HepG2 (cell line): ENCODE results near the gene DNAJB12. TPM values are rescaled to one million over a fixed set of nuclear protein-coding genes. Genes with fewer than 3 reads are reported as not detected.
A peak's percentile ranks its signal among the peaks of the same experiment; 100 is the strongest.

Source experiments
- GATA4 ChIP-seq: sonication (generic); IDR thresholded peaks from 2 replicates; pipeline ENCODE4 v1.6.1; 2016; ENCODE audit warnings: antibody characterized with exemption, low read depth, borderline replicate concordance
- HBP1 ChIP-seq: IDR thresholded peaks from 2 replicates; pipeline ENCODE4 v1.6.1; 2016; ENCODE audit warnings: low read depth, control low read depth
- PRDM10 ChIP-seq: sonication (generic); formaldehyde crosslinking; IDR thresholded peaks from 2 replicates; pipeline ENCODE4 v1.4.0; 2020; ENCODE audit warnings: low read depth, missing genetic modification reagents
- PTBP1 ChIP-seq: fragments of 200-400 bp; formaldehyde crosslinking; IDR thresholded peaks from 2 replicates; pipeline ENCODE4 v1.6.1; 2018; ENCODE audit warnings: low read length, low read depth; ENCODE audit not compliant: poor library complexity, severe bottlenecking
- ZFY ChIP-seq: sonication (generic); formaldehyde crosslinking; IDR thresholded peaks from 2 replicates; pipeline ENCODE4 v1.4.0; 2020; ENCODE audit warnings: missing genetic modification reagents
- ZKSCAN8 ChIP-seq: IDR thresholded peaks from 2 replicates; pipeline ENCODE4 v1.6.1; 2016; ENCODE audit warnings: borderline replicate concordance, missing genetic modification reagents, missing compliant biosample characterization
- ZNF280B ChIP-seq: sonication (generic); formaldehyde crosslinking; IDR thresholded peaks from 2 replicates; pipeline ENCODE4 v1.5.0; 2020; ENCODE audit warnings: missing genetic modification reagents, mild to moderate bottlenecking, borderline replicate concordance
- ZNF572 ChIP-seq: sonication (generic); formaldehyde crosslinking; IDR thresholded peaks from 2 replicates; pipeline ENCODE4 v1.5.1; 2020; ENCODE audit warnings: mild to moderate bottlenecking, missing genetic modification reagents
- ZNF577 ChIP-seq: sonication (generic); formaldehyde crosslinking; IDR thresholded peaks from 2 replicates; pipeline ENCODE4 v1.4.0; 2020; ENCODE audit warnings: mild to moderate bottlenecking, low read depth, missing genetic modification reagents, borderline replicate concordance
- ZNF713 ChIP-seq: sonication (generic); formaldehyde crosslinking; IDR thresholded peaks from 2 replicates; pipeline ENCODE4 v1.4.0; 2020; ENCODE audit warnings: mild to moderate bottlenecking, missing genetic modification reagents
- polyA plus RNA-seq, 8 experiments: library from polyadenylated mRNA; depleted of rRNA in 3 of 8; stranded (reverse) in 7 of 8; unstranded in 1 of 8; fragments of >200 nt; fragmentation: Illumina TruSeq in 4 of 8; extraction: Trizol in 4 of 8; gene quantifications; 2 replicates each; pipeline versions ENCODE4 v1.2.1 to v1.2.3, GENCODE V29; 2011 to 2016; ENCODE audit warnings: low read depth in 4 of 8, missing spikeins in 1 of 8, mixed read lengths in 1 of 8; ENCODE audit not compliant: insufficient read depth in 1 of 8
- total RNA-seq, 5 experiments: library from RNA; depleted of rRNA; stranded (reverse); fragments of >200 nt; fragmentation: Illumina TruSeq; extraction: Trizol; gene quantifications; 2 replicates each; pipeline ENCODE4 v1.2.3, GENCODE V29; 2016; ENCODE audit warnings: low read depth in 1 of 5
- TF ChIP-seq, protein P1 (sequence below): IDR thresholded peaks from 2 replicates; pipeline ENCODE4 v1.6.1; 2016; ENCODE audit warnings: low read depth
- TF ChIP-seq, protein P2 (sequence below): sonication (generic); formaldehyde crosslinking; IDR thresholded peaks from 2 replicates; pipeline ENCODE4 v1.4.0; 2020; ENCODE audit warnings: mild to moderate bottlenecking, missing genetic modification reagents
- TF ChIP-seq, protein P3 (sequence below): sonication (generic); formaldehyde crosslinking; IDR thresholded peaks from 2 replicates; pipeline ENCODE4 v1.4.0; 2020; ENCODE audit warnings: missing genetic modification reagents

DNAJB12 gene
- total and polyA plus RNA-seq, 2 of the 13 experiments (the other 11 are each of a cell fraction or from before 2014, with no cell fraction given), result 10.8 to 18.2 TPM

DNA sequence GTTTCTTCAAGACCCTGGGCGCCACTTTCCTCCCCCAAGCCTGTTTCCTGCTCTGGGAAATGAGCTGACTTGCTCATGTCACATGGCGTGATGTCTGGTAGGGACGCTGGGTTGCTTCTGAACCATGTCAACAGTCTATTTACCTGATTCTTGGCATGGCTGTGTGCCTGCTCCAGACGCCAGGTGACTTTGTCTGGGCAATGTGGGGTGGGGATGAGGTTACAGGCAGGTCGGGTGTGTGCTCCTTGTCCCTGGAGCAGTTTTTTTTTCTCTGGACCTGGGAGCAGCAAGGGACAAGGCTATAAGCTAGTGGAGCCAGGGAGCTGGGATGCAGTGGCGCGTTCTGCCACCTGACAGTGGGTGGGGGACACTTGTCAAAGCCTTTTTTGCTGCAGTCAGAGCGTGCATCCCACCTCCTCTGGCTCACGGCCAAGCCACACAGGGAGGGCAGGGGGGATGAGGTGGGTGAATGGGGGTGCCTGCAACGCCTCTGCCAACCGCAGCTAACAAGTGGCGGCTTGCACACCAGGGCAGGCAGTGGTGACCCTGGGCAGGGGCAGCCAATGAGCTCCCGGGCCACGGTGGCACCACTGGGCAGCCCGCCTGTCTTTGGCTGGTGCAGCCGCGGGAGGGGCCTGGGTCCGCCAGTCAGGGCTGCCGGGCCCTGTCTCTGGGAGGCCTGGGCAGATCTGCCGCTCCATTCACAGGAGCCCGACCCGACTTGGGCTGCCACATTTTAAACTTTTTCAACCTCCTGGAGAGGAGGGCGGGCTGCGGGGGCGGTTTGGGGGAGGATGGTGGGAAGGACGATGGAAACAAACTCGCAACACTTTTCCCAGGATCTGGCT is 22.9 kb downstream of the DNAJB12 start (continued):
- TF ChIP-seq, protein P1, sequence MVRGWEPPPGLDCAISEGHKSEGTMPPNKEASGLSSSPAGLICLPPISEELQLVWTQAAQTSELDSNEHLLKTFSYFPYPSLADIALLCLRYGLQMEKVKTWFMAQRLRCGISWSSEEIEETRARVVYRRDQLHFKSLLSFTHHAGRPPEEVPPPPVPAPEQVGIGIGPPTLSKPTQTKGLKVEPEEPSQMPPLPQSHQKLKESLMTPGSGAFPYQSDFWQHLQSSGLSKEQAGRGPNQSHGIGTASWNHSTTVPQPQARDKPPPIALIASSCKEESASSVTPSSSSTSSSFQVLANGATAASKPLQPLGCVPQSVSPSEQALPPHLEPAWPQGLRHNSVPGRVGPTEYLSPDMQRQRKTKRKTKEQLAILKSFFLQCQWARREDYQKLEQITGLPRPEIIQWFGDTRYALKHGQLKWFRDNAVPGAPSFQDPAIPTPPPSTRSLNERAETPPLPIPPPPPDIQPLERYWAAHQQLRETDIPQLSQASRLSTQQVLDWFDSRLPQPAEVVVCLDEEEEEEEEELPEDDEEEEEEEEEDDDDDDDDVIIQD (CRISPR knock-in tag), result no peak; the same call in 1 of the 2 replicates
- TF ChIP-seq PRDM10 (CRISPR knock-in tag) (0 out of 2 replicates have a peak, but pooled peaks have one; percentile 37), ZKSCAN8 (CRISPR knock-in tag) (no peak), PTBP1 (no peak), ZFY (CRISPR knock-in tag) (no peak), ZNF713 (CRISPR knock-in tag) (peak; percentile 24; the same call in 1 of the 2 replicates), ZNF572 (no peak), HBP1 (CRISPR knock-in tag) (no peak), ZNF577 (CRISPR knock-in tag) (no peak), GATA4 (no peak), ZNF280B (CRISPR knock-in tag) (no peak)
- TF ChIP-seq, protein P2, sequence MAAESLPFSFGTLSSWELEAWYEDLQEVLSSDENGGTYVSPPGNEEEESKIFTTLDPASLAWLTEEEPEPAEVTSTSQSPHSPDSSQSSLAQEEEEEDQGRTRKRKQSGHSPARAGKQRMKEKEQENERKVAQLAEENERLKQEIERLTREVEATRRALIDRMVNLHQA (CRISPR knock-in tag), result no peak
- TF ChIP-seq, protein P3, sequence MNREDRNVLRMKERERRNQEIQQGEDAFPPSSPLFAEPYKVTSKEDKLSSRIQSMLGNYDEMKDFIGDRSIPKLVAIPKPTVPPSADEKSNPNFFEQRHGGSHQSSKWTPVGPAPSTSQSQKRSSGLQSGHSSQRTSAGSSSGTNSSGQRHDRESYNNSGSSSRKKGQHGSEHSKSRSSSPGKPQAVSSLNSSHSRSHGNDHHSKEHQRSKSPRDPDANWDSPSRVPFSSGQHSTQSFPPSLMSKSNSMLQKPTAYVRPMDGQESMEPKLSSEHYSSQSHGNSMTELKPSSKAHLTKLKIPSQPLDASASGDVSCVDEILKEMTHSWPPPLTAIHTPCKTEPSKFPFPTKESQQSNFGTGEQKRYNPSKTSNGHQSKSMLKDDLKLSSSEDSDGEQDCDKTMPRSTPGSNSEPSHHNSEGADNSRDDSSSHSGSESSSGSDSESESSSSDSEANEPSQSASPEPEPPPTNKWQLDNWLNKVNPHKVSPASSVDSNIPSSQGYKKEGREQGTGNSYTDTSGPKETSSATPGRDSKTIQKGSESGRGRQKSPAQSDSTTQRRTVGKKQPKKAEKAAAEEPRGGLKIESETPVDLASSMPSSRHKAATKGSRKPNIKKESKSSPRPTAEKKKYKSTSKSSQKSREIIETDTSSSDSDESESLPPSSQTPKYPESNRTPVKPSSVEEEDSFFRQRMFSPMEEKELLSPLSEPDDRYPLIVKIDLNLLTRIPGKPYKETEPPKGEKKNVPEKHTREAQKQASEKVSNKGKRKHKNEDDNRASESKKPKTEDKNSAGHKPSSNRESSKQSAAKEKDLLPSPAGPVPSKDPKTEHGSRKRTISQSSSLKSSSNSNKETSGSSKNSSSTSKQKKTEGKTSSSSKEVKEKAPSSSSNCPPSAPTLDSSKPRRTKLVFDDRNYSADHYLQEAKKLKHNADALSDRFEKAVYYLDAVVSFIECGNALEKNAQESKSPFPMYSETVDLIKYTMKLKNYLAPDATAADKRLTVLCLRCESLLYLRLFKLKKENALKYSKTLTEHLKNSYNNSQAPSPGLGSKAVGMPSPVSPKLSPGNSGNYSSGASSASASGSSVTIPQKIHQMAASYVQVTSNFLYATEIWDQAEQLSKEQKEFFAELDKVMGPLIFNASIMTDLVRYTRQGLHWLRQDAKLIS (CRISPR knock-in tag), result peak; percentile 18; the same call in 1 of the 2 replicates
